Keratinocyte (primary cell): Measurements from ENCODE around the gene CTRB2.

Experiments
- CTCF ChIP-seq, 3 experiments: IDR thresholded peaks in 1 of 3; conservative IDR thresholded peaks in 1 of 3; optimal IDR thresholded peaks in 1 of 3; 2 replicates in 2 of 3; 3 replicates in 1 of 3; pipeline versions ENCODE3 to v1.5.1; 2011; ENCODE audit warnings: low read length in 3 of 3, mild to moderate bottlenecking in 3 of 3, moderate library complexity in 2 of 3, control low read depth in 1 of 3, inconsistent platforms in 1 of 3; ENCODE audit not compliant: insufficient read depth in 2 of 3; ENCODE audit errors: extremely low read depth in 1 of 3
- EZH2 ChIP-seq: IDR thresholded peaks from one replicate; pipeline ENCODE4 v1.6.1; 2012; ENCODE audit warnings: inconsistent platforms, mild to moderate bottlenecking, low read length, moderate library complexity

GRCh38 chr16:75198135-75198600 is 8.8 kb downstream of the CTRB2 start:
- no peak for TF ChIP-seq CTCF (optimal IDR thresholded peaks at IDR 0.05 in 1 of 3, IDR thresholded peaks at IDR 0.05 in 1 of 3, conservative IDR thresholded peaks at IDR 0.05 in 1 of 3; ENCODE audit: extremely low read depth in 1 of 3, insufficient read depth in 2 of 3, low read length in 3 of 3)
- TF ChIP-seq EZH2: no peak
